NCI-H446 treated with DMSO at 0.1 percent for 48 hours (cell line): ENCODE measurements around the gene KRTAP23-1.

Experiments used
- DNase-seq: peaks from one replicate; lab custom pipeline; 2025; lab: John Stamatoyannopoulos, UW

Gene KRTAP23-1

GRCh38 chr21:30306884-30307283 is 41.5 kb downstream of the KRTAP23-1 start:
- peak; percentile 73 for DNase-seq

- no peak for DNase-seq
Observed at GRCh38 chr21:30305136-30305535, 43.3 kb downstream of the KRTAP23-1 start.
